GM10266 (cell line): Measurements from ENCODE around the gene TMEM40.

Experiments used
- DNase-seq: peaks from one replicate; pipeline ENCODE4 v3.0.0; 2012; ENCODE audit errors: extremely low spot score
- CTCF ChIP-seq: IDR thresholded peaks from 2 replicates; pipeline ENCODE4 v1.5.1; 2012; ENCODE audit warnings: mild to moderate bottlenecking, low read depth; ENCODE audit not compliant: control insufficient read depth, insufficient read depth; ENCODE audit errors: missing control alignments

TMEM40 gene

GRCh38 chr3:12748477-12748876 is 10.6 kb downstream of the TMEM40 start:
- no peak for TF ChIP-seq CTCF
- no peak for DNase-seq

- no peak for TF ChIP-seq CTCF
- DNase-seq, result no peak
These were observed 12.6 kb downstream of the TMEM40 start for GRCh38 chr3:12746419-12746818.

GRCh38 chr3:12744326-12744725 is 14.7 kb downstream of the TMEM40 start:
- DNase-seq, result no peak

GRCh38 chr3:12743583-12743982 is 15.5 kb downstream of the TMEM40 start:
- no peak for TF ChIP-seq CTCF
- no peak for DNase-seq

More at GRCh38 chr3:12744326-12744725, 14.7 kb downstream of the TMEM40 start:
- no peak for TF ChIP-seq CTCF

- DNase-seq, result no peak
- no peak for TF ChIP-seq CTCF
These were observed 16.5 kb downstream of the TMEM40 start for GRCh38 chr3:12742330-12743107.

- no peak for TF ChIP-seq CTCF
- no peak for DNase-seq
These were observed 17.9 kb downstream of the TMEM40 start for GRCh38 chr3:12741209-12741608.

GRCh38 chr3:12737833-12738232 is 21.2 kb downstream of the TMEM40 start:
- TF ChIP-seq CTCF, result no peak
- no peak for DNase-seq
